IMR-90 (cell line): ENCODE measurements around the gene STARD13. TPM values are rescaled to one million over a fixed set of nuclear protein-coding genes. Genes with fewer than 3 reads are reported as not detected.

Experiments
- ATAC-seq: fragments of 200-7000 bp; cut with Tn5 transposase; 2 replicates; pipeline ENCODE4 v1.9.1; 2020; ENCODE audit warnings: low read depth, mild to moderate bottlenecking, moderate library complexity
- BruUV-seq: library from RNA; stranded (reverse); fragments of 400-500 nt; replicated peaks from 2 replicates; lab custom pipeline; 2021; lab: Mats Ljungman, UMichigan
- CTCF ChIA-PET: fragments of 300-600 bp; formaldehyde crosslinking; extraction: SDS; loops from one replicate; lab custom pipeline; 2021; ENCODE audit warnings: antibody characterized with exemption; lab: Yijun Ruan, JAX
- POLR2A ChIA-PET: fragments of 300-600 bp; sonication (Branson Sonifier 250); formaldehyde crosslinking; loops from one replicate; lab custom pipeline; 2022; ENCODE audit warnings: antibody characterized with exemption; ENCODE audit not compliant: unreplicated experiment; lab: Charles Lee
- DNase-seq: peaks from one replicate; pipeline ENCODE4 v3.0.0; 2013
- H2AFZ ChIP-seq: replicated peaks from 2 replicates; pipeline ENCODE3; 2013; ENCODE audit warnings: low read length, mild to moderate bottlenecking; ENCODE audit not compliant: poor library complexity
- H2AK5ac ChIP-seq: 2 replicates; pipeline ENCODE4 v1.6.1; 2013; ENCODE audit warnings: low read depth, low read length, inconsistent platforms
- H2AK9ac ChIP-seq: replicated peaks from 2 replicates; pipeline ENCODE3; 2013; ENCODE audit warnings: mild to moderate bottlenecking, low read depth, low read length, moderate library complexity; ENCODE audit not compliant: poor library complexity
- H2BK120ac ChIP-seq: 2 replicates; pipeline ENCODE4 v1.6.1; 2013; ENCODE audit warnings: low read depth, low read length, inconsistent platforms
- H2BK15ac ChIP-seq: 3 replicates; pipeline ENCODE4 v1.6.1; 2013; ENCODE audit warnings: low read depth, low read length, inconsistent platforms
- H2BK20ac ChIP-seq: 2 replicates; pipeline ENCODE4 v1.6.1; 2013; ENCODE audit warnings: low read depth, mild to moderate bottlenecking, inconsistent platforms, low read length, moderate library complexity
- H2BK5ac ChIP-seq: 2 replicates; pipeline ENCODE4 v1.6.1; 2013; ENCODE audit warnings: mild to moderate bottlenecking, low read depth, low read length, inconsistent platforms; ENCODE audit not compliant: poor library complexity, severe bottlenecking
- H3K14ac ChIP-seq: replicated peaks from 2 replicates; pipeline ENCODE4 v1.6.1; 2013; ENCODE audit warnings: low read depth, low read length, inconsistent platforms
- H3K18ac ChIP-seq: 2 replicates; pipeline ENCODE4 v1.6.1; 2013; ENCODE audit warnings: low read depth, low read length, control low read depth
- H3K23ac ChIP-seq: 2 replicates; pipeline ENCODE4 v1.6.1; 2013; ENCODE audit warnings: low read depth, low read length, inconsistent platforms
- H3K27ac ChIP-seq: 2 replicates; pipeline ENCODE4 v1.5.1; 2013; ENCODE audit warnings: mild to moderate bottlenecking, control low read depth, low read length; ENCODE audit not compliant: insufficient read depth
- H3K27me3 ChIP-seq: 2 replicates; pipeline ENCODE4 v1.6.1; 2013; ENCODE audit warnings: low read length; ENCODE audit not compliant: control insufficient read depth, insufficient read depth
- H3K36me3 ChIP-seq: 2 replicates; pipeline ENCODE4 v1.6.1; 2013; ENCODE audit warnings: low read length, mixed read lengths; ENCODE audit not compliant: control insufficient read depth, insufficient read depth
- H3K4ac ChIP-seq: 2 replicates; pipeline ENCODE4 v1.6.1; 2013; ENCODE audit warnings: low read depth, low read length, inconsistent platforms
- H3K4me1 ChIP-seq: 2 replicates; pipeline ENCODE4 v1.6.1; 2013; ENCODE audit warnings: low read length, mixed read lengths; ENCODE audit not compliant: control insufficient read depth, insufficient read depth
- H3K4me2 ChIP-seq: 2 replicates; pipeline ENCODE4 v1.6.1; 2013; ENCODE audit warnings: low read depth, mild to moderate bottlenecking, control low read depth, low read length, moderate library complexity
- H3K4me3 ChIP-seq: 2 replicates; pipeline ENCODE4 v1.5.1; 2013; ENCODE audit warnings: low read depth, mild to moderate bottlenecking, control low read depth, low read length, moderate library complexity; ENCODE audit not compliant: insufficient read depth
- H3K56ac ChIP-seq: 2 replicates; pipeline ENCODE4 v1.6.1; 2013; ENCODE audit warnings: low read length, inconsistent platforms; ENCODE audit not compliant: insufficient read depth; ENCODE audit errors: extremely low read depth
- H3K79me1 ChIP-seq, 2 experiments: 2 replicates each; pipeline ENCODE4 v1.6.1; 2013; ENCODE audit warnings: low read length in 2 of 2, inconsistent platforms in 1 of 2, low read depth in 1 of 2
- H3K9ac ChIP-seq: 2 replicates; pipeline ENCODE4 v1.6.1; 2013; ENCODE audit warnings: low read depth, low read length, control low read depth
- H3K9me1 ChIP-seq: 2 replicates; pipeline ENCODE4 v1.6.1; 2013; ENCODE audit warnings: low read length, inconsistent platforms; ENCODE audit not compliant: insufficient read depth
- H3K9me3 ChIP-seq: 2 replicates; pipeline ENCODE4 v1.6.1; 2013; ENCODE audit warnings: low read length; ENCODE audit not compliant: control insufficient read depth, insufficient read depth
- H4K20me1 ChIP-seq: 2 replicates; pipeline ENCODE4 v1.6.1; 2013; ENCODE audit warnings: low read length, inconsistent platforms; ENCODE audit not compliant: insufficient read depth
- H4K5ac ChIP-seq: 2 replicates; pipeline ENCODE4 v1.6.1; 2013; ENCODE audit warnings: mild to moderate bottlenecking, low read depth, low read length, control low read depth
- H4K8ac ChIP-seq, 2 experiments: 2 replicates each; pipeline ENCODE4 v1.6.1; 2013; ENCODE audit warnings: low read depth in 2 of 2, low read length in 2 of 2, control low read depth in 1 of 2, inconsistent platforms in 1 of 2
- H4K91ac ChIP-seq: 2 replicates; pipeline ENCODE4 v1.6.1; 2013; ENCODE audit warnings: low read depth, low read length, inconsistent platforms; ENCODE audit not compliant: insufficient read depth
- BHLHE40 ChIP-seq: fragments of 150-350 bp; IDR thresholded peaks from 2 replicates; pipeline ENCODE4 v1.6.1; 2016; ENCODE audit warnings: mild to moderate bottlenecking, low read depth, low read length
- CEBPB ChIP-seq: IDR thresholded peaks from 2 replicates; pipeline ENCODE4 v1.6.1; 2012; ENCODE audit warnings: low read depth, low read length, improper control_type of control experiment
- CHD1 ChIP-seq: IDR thresholded peaks from 2 replicates; pipeline ENCODE4 v1.6.1; 2012; ENCODE audit warnings: low read depth, low read length, improper control_type of control experiment
- CTCF ChIP-seq: conservative IDR thresholded peaks from 2 replicates; pipeline ENCODE4 v1.5.1; 2012; ENCODE audit warnings: mild to moderate bottlenecking, low read depth, low read length, improper control_type of control experiment
- FOS ChIP-seq: fragments of 150-350 bp; IDR thresholded peaks from 2 replicates; pipeline ENCODE4 v1.6.1; 2016; ENCODE audit warnings: low read depth, low read length
- MAZ ChIP-seq: IDR thresholded peaks from 2 replicates; pipeline ENCODE4 v1.6.1; 2012; ENCODE audit warnings: low read depth, mild to moderate bottlenecking, low read length, improper control_type of control experiment, moderate library complexity, borderline replicate concordance
- MXI1 ChIP-seq: IDR thresholded peaks from 2 replicates; pipeline ENCODE4 v1.6.1; 2012; ENCODE audit warnings: low read depth, mild to moderate bottlenecking, low read length, moderate library complexity, borderline replicate concordance
- NFE2L2 ChIP-seq: fragments of 150-350 bp; IDR thresholded peaks from 2 replicates; pipeline ENCODE4 v1.6.1; 2016; ENCODE audit warnings: low read depth, mild to moderate bottlenecking, low read length
- POLR2A ChIP-seq: IDR thresholded peaks from 2 replicates; pipeline ENCODE4 v1.6.1; 2012; ENCODE audit warnings: mild to moderate bottlenecking, low read depth, low read length
- RAD21 ChIP-seq: IDR thresholded peaks from 2 replicates; pipeline ENCODE4 v1.6.1; 2012; ENCODE audit warnings: low read length, improper control_type of control experiment
- RCOR1 ChIP-seq: IDR thresholded peaks from 2 replicates; pipeline ENCODE4 v1.6.1; 2012; ENCODE audit warnings: mild to moderate bottlenecking, low read length, improper control_type of control experiment; ENCODE audit not compliant: insufficient replicate concordance
- RFX5 ChIP-seq: IDR thresholded peaks from 2 replicates; pipeline ENCODE4 v1.8.0; 2012; ENCODE audit warnings: low read depth, mild to moderate bottlenecking, low read length, moderate library complexity
- SMC3 ChIP-seq: fragments of 150-350 bp; IDR thresholded peaks from 2 replicates; pipeline ENCODE4 v1.6.1; 2016; ENCODE audit warnings: low read depth, mild to moderate bottlenecking, antibody characterized with exemption, low read length, moderate library complexity
- WGBS, 2 experiments: methylation state at CpG; one replicate each; pipeline versions ENCODE4 v1.1.5 to v1.1.7; 2013; ENCODE audit warnings: missing lambda C conversion rate in 2 of 2; ENCODE audit not compliant: insufficient read length in 1 of 2; ENCODE audit errors: extremely low coverage in 2 of 2; 5-methylcytosine and 5-hydroxymethylcytosine counted together
- dilution Hi-C: fragments of 300-500 bp; cut with HindIII; formaldehyde crosslinking; loops from one replicate; pipeline ENCODE4 v1.14.3; 2018; ENCODE audit warnings: low sequenced_read_pairs; ENCODE audit not compliant: unreplicated experiment
- in situ Hi-C: fragments of 300-500 bp; cut with MboI; formaldehyde crosslinking; loops from 3 replicates; pipeline ENCODE4 v1.14.3; 2019; ENCODE audit warnings: low sequenced_read_pairs, inconsistent platforms, mixed read lengths
- intact Hi-C: fragments of 100-400 bp; cut with micrococcal nuclease; formaldehyde crosslinking; loops from 2 replicates; pipeline ENCODE4 v1.10.0; 2022
- polyA plus RNA-seq, 3 experiments: library from polyadenylated mRNA; depleted of rRNA; stranded (reverse); fragments of >200 nt; gene quantifications; 2 replicates each; pipeline ENCODE4 v1.2.3, GENCODE V29; 2012; ENCODE audit warnings: low replicate concordance in 1 of 3
- total RNA-seq: library from RNA; depleted of rRNA; stranded (reverse); fragments of >200 nt; gene quantifications from 2 replicates; pipeline ENCODE4 v1.2.3, GENCODE V29; 2012
- TF ChIP-seq, protein P1 (sequence below): fragments of 150-350 bp; IDR thresholded peaks from 2 replicates; pipeline ENCODE4 v1.6.1; 2017; ENCODE audit warnings: mild to moderate bottlenecking, antibody characterized with exemption, low read length, low read depth
- TF ChIP-seq, protein P2 (sequence below): fragments of 150-350 bp; IDR thresholded peaks from 2 replicates; pipeline ENCODE4 v1.6.1; 2016; ENCODE audit warnings: low read depth, mild to moderate bottlenecking, low read length, moderate library complexity, borderline replicate concordance

Gene STARD13
- total and polyA plus RNA-seq, 2 of the 4 experiments (the other 2 are of a cell fraction) = 23.6 to 46.6 TPM

- H3K4me2 ChIP-seq = no peak overlapping the region
- H4K5ac ChIP-seq = no peak overlapping the region
- H2AFZ ChIP-seq = no peak overlapping the region
- no peak overlapping the region for H2AK5ac ChIP-seq
- H4K91ac ChIP-seq = no peak overlapping the region
- H3K4ac ChIP-seq = no peak overlapping the region
- no peak overlapping the region for H2AK9ac ChIP-seq
- intact Hi-C loops = no loop called here
- H3K27ac ChIP-seq = no peak overlapping the region
- H3K18ac ChIP-seq = no peak overlapping the region
- BruUV-seq = no TSS peak
- no peak for ATAC-seq
- H3K9ac ChIP-seq = no peak overlapping the region
- H3K14ac ChIP-seq = no peak overlapping the region
- no peak overlapping the region for H4K8ac ChIP-seq
- CTCF ChIA-PET = no interaction called here
- no peak overlapping the region for H2BK20ac ChIP-seq
- H3K9me1 ChIP-seq = no peaks in the 10 kb centered on the region
- TF ChIP-seq FOS (no peak), BHLHE40 (no peak), NFE2L2 (no peak), RAD21 (no peak), MAZ (no peak), CHD1 (no peak), RCOR1 (no peak), CEBPB (no peak), SMC3 (no peak), CTCF (no peak), RFX5 (no peak), POLR2A (no peak), MXI1 (no peak)
- TF ChIP-seq, protein P1, sequence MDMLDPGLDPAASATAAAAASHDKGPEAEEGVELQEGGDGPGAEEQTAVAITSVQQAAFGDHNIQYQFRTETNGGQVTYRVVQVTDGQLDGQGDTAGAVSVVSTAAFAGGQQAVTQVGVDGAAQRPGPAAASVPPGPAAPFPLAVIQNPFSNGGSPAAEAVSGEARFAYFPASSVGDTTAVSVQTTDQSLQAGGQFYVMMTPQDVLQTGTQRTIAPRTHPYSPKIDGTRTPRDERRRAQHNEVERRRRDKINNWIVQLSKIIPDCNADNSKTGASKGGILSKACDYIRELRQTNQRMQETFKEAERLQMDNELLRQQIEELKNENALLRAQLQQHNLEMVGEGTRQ = no peak
- TF ChIP-seq, protein P2, sequence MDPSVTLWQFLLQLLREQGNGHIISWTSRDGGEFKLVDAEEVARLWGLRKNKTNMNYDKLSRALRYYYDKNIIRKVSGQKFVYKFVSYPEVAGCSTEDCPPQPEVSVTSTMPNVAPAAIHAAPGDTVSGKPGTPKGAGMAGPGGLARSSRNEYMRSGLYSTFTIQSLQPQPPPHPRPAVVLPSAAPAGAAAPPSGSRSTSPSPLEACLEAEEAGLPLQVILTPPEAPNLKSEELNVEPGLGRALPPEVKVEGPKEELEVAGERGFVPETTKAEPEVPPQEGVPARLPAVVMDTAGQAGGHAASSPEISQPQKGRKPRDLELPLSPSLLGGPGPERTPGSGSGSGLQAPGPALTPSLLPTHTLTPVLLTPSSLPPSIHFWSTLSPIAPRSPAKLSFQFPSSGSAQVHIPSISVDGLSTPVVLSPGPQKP = no peak
- dilution Hi-C loops = no loop called here
- no CpG with 5 or more reads among the region's 1 CpG for WGBS, 2 experiments
- no peaks in the 10 kb centered on the region for H4K20me1 ChIP-seq
- no peaks in the 10 kb centered on the region for H3K4me1 ChIP-seq
- in situ Hi-C loops = no loop called here
- H3K9me3 ChIP-seq = no peaks in the 10 kb centered on the region
- no peaks in the 10 kb centered on the region for H3K79me1 ChIP-seq
- H2BK120ac ChIP-seq = no peak overlapping the region
- no peaks in the 10 kb centered on the region; the same call in 1 of the 2 replicates for H3K27me3 ChIP-seq
- POLR2A ChIA-PET = no interaction called here
- H3K4me3 ChIP-seq = no peak overlapping the region
- H3K23ac ChIP-seq = no peak overlapping the region
- no peaks in the 10 kb centered on the region for H3K36me3 ChIP-seq
- H2BK15ac ChIP-seq = no peak overlapping the region
- no peak overlapping the region for H3K56ac ChIP-seq
- no peak overlapping the region for H2BK5ac ChIP-seq
- no peak for DNase-seq
These were observed 202.5 kb downstream of the STARD13 start for GRCh38 chr13:33083054-33083453.
